DMS53 treated with DMSO at 0.1 percent for 48 hours (cell line): Measurements from ENCODE around the gene EFNA2.

Experiments used
- DNase-seq: peaks from one replicate; lab custom pipeline; 2025; ENCODE audit not compliant: unreplicated experiment; lab: John Stamatoyannopoulos, UW

Gene EFNA2

DNA sequence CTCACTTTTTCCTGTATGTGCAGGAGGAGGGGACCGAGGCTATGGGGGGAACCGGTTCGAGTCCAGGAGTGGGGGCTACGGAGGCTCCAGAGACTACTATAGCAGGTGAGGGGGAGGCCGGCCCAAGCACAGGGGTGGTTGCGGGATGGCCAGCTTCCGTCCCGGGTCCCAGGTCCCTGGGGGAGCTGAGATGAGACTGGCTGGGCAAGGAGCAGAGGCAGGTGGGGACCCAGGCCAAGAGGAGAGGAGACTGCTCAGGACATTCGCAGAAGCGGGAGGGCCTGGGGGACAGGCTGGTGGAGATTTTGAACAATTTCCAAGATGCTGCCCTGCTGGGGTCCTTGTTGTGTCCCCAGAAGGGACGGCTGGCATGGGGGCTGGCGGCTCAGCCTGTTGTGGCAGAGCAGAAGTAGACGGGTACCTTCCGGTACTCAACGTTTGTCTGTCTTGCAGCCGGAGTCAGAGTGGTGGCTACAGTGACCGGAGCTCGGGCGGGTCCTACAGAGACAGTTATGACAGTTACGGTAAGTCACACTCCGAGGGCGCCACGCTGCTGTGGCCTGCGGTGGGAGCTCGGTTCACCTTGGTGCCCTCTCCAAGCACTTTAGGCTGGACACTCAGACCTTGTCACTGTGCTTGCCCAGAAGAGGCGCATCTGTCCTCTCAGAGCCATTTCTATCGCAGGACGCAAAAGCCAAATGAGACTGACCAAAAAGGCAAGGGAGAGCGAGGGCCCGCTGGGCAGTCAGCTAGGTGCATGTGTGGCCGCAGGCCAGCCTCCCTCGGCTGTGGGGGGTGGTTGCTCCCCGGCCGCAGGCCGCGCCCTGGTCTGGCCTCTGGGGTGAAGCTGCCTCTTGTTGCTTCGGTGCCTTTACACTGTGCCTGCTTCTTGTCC is 13.9 kb upstream of the EFNA2 start:
- DNase-seq = no peak

DNA sequence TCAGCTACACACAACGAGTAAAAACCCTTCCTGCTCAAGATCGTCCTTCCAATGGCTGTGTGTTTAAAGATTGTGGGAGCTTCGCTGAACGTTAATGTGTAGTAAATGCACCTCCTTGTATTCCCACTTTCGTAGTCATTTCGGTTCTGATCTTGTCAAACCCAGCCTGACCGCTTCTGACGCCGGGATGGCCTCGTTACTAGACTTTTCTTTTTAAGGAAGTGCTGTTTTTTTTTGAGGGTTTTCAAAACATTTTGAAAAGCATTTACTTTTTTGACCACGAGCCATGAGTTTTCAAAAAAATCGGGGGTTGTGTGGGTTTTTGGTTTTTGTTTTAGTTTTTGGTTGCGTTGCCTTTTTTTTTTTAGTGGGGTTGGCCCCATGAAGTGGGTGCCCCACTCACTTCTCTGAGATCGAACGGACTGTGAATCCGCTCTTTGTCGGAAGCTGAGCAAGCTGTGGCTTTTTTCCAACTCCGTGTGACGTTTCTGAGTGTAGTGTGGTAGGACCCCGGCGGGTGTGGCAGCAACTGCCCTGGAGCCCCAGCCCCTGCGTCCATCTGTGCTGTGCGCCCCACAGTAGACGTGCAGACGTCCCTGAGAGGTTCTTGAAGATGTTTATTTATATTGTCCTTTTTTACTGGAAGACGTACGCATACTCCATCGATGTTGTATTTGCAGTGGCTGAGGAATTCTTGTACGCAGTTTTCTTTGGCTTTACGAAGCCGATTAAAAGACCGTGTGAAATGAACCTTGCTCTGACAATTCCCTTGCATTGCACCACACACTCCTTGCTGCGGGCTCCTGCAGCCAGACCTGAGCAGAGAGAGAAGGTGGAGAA is 13.0 kb upstream of the EFNA2 start:
- DNase-seq = no peak

DNA sequence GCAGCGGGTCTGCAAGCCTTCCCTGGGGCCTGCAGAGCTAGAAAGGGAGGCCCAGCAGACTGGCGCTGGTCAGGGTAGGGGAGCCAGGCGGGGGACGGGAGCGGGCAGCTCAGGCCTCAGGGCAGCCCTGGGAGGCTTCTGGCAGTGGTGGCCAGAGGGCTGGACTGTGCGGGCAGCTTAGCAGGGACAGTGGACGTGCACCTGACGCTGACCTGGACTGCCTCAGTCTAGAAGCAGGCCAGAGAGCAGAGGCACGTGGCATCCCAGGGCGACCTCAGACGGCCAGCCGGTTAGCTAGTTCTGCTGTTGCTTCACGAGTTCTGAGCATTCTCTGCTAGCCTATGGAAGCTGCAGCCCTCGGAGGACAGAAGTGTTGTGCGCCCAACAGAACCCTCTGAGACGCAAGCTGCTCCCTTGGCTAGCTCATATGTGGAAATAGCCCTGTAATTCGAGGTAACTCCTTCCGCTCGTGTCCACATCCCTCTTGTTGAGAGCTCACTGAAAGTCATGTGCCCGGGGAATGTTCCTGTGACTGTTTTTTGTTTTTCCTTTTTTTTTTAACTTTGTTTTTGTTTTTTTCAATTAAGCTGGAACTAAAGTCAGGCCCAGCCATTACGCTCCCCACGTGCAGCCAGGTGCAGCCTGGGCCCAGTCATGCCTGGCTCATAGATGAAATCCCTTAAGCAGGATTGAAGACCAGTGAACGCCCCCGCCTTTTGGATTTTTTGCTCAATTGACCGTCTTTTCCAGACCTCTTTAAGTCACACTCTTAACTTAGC is 12.2 kb upstream of the EFNA2 start:
- DNase-seq = no peak

DNA sequence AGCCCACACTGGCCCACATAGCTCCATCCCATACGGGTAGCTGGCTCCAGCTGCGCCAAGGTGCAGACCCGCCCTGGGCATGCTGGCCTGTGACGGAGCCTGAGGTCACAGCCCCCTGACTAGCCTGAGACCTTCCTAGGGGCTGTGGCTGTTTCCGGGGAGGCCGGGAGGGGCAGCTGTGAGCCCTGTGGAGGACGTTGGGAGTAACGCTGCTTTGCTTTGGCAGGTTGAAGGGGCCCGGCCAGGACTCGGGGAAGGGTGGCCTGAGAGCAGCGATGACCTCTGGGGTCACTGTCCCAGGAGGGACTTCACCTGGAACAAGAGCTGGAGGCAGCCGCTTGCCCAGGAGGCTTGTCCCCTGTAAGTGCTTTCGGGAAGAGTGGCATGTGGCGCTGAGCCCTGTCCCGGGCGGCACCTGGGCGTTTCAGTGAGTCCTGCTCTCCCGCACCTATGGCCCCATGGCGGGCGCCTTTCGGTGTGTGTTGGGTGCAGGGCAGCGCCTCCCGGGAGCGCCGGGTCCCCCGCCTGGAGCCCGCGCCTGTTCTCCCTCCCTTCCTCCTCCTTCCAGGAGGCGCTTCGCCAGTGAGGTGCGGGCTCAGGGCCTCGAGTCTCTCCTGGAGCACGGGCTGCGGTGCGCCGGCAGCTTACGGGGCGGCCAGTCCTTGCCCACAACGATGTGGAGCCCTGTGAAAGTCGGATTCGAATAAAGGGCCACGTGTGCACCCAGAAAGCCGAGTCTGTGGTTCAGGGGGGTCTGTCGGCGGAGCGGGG is 11.4 kb upstream of the EFNA2 start:
- no peak for DNase-seq

DNA sequence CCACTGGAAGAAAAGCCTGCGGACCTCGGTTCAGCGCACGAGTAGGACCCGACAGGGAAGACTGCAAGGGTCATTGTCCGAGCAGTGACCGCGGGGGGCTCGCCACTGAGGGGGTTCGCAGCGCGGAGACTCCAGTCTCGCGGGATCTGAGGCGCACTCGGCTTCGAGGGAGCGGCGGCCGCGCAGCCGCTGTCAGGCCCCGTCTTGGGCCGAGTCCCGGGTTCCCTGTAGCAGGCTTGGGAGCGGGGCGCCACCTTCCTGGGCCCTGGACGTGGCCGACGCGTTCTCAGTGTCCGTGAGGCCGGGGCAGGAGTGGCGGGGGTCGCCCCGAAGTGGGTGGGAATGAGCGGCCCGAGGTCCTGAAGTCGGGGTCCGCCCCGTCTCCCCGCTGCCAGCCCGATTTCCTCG is 10.8 kb upstream of the EFNA2 start:
- DNase-seq = no peak

DNA sequence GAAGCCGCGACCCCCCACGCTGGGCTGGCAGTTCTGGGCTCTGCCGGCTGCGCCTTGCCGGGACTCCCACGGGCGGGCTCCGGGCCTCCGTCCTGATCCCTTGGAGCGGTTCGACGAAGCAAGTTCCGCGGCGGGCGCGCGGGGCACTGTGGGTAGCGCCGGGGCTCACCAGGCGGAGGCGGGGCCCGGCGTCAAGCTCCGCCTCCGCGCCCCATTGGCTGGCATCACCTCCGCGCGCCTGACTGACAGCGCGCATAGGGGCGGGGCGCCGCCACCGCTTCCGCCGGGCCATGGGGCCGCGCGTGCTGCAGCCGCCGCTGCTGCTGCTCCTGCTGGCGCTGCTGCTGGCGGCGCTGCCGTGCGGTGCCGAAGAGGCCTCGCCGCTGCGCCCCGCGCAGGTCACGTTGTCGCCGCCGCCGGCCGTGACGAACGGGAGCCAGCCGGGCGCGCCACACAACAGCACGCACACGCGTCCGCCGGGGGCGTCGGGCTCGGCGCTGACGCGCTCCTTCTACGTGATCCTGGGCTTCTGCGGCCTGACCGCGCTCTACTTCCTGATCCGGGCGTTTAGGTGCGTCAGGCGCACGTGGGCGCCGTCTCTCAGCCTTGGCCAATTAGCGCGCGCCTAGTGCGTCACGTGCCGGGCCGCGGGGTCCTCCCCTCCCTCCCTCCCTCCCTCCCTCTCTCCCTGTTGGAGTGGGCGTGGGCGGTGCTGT is 10.3 kb upstream of the EFNA2 start, which contains the start of gene FAM174C:
Gene FAM174C (plus strand): TSS at position 271 of the 716 bp plus-strand sequence. CDS start 20 bp downstream, at position 291.
- peak; percentile 76 for DNase-seq

DNA sequence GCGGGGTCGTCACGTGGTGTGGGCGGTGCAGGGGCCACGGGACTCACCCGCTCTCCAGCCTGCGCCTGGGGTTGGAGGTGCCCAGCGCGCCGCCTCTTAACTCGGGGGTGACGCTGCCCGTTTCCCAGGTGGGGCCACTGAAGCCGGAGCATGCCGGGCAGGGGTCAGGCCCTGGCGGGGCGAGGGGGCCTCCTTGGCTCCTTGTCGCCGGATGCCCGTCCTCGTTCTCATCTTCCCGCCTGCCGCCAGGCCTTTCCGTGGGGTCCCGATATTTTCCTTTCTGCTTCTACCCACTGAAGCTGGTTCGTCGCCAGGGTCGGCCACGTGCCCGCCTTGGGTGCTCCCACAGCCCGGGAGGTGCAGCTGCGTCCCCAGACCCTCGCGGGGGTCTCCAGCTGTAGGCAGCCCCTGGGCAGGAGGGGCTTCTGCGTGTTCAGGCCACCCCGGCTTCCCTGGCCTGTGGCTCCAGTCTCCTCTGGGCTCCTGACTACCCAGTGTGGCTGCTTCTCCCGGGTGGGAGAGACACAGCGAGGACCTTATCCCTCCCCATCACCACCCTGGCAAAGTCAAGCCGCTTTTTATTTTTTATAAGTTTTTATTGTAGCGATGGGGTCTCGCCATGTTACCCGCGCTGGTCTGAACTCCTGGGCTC is 9.6 kb upstream of the EFNA2 start:
- no peak for DNase-seq

DNA sequence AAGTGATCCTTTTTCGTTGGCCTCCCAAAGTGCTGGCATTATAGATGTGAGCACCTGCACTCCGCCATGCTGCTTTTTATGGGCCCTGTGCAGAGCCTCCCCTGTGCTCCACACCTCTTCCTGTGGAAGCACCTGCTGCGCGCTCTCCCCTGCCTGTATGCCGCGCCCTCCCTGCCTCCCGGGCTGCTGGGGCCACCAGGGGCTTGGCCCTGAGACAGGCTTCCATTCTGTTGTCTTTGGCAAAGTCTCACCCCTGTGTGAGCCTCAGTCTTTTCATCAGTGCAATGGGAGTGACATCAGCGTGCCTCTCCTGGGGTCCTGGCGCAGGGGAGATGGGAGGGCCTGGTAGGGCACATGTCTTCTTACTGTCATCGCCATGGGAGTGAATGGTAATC is 9.0 kb upstream of the EFNA2 start:
- no peak for DNase-seq

DNA sequence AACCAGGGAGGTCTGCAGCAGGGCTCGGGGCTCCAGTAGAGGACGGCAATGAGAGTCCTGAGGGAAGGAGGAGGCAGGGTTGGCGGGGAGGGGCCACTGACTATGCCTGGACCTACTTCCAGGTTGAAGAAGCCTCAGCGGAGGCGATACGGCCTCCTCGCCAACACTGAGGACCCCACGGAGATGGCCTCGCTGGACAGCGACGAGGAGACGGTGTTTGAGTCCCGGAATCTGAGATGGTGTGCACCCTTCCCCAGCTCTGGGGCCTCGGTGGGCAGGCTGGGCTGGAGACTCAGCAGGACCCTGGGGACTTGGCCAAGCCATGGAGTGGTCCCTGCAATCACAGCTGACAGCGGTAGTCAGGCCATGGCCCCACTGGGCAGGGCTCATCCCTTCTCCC is 8.6 kb upstream of the EFNA2 start:
- no peak for DNase-seq

DNA sequence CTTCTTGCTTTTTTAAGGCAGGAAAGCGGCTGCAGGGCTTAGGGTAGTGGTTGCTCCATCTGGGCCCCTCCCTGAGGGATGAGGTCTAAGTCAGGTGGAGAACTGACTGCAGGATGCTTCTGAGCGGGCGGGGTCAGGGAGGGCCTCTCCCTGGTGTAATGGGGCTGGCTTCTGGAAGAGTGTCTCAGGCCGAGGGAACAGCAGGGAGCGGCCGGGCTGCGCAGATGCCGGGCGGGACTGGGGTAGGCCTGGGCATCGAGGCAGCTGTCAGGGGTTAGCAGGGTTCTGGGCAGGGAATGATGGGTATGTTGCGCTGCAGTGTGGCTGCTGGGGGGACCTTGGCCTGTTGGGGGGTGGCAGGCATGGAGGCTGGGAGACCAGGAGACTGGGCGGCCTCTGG is 7.6 kb upstream of the EFNA2 start:
- no peak for DNase-seq

DNA sequence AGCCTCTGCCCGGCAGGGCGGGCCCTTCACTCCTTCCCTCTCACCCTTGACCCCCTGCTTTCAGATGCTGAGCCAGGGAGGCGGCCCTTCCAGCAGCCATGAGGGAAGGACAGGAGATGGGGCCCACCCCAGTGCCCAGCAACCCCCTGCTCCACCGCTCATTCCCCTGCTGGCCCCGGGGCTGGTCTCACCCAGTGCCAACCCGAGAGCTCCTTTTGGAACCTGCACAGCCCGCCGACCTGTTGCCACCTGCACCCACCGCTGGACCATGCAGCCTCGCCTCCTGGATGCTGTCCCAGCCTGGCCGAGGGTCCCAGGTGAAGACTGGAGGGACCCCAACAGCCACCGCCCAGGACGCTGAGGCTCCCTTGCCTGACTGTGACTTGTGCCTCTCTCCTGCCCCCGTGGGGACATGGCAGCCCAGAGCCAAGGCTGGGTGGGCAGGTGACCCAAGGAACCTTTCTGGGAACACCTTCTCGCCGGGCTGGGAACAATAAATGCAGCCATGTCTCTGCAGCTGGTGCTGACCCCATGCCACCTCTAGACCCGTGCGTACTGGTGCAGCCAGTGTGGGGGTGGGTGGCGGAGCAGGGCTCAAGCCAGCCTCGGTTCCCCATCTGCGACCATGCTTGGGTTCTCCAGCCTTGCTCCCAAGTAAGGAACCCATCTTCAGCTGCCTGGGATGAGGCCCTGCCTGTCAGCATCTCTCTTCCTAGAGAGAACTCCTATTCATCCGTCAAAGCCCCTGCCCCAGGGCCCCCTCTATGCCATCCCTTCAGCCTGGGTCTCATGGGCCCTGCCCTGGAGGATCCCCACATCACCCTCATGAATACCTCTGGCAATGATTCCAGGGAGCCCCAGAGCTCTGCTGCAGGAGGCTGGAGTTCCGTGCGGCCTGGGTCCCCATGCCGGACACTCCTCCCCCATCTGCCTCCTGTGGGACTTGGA is 6.7 kb upstream of the EFNA2 start:
- no peak for DNase-seq

DNA sequence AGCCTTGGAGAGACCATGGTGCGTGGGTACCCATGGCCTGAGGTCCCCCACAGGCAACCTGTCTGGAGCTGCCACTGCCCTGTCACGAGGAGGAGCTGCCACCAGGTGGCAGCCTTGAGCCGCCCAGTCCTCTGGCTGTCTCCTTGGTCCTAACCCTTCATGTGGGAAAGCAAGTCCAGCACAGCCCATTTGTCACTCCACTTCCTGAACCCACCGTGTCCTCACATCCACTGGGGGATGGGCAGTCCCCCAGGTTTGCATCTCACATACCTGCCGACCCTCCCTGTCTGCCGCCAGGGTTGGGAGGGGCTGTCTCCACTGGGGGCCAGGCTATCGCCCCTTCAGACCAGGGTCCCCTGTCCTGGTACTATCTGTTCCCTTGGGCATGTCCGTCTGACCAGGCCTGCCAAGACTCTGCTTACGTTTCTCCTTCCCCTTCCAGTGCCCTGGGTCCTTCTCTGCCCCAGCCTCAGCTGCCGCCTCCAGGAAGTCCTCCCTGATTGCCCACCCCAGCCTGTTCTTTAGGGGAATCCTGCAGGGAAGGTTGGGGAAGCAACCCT is 5.8 kb upstream of the EFNA2 start:
- peak; percentile 48 for DNase-seq

DNA sequence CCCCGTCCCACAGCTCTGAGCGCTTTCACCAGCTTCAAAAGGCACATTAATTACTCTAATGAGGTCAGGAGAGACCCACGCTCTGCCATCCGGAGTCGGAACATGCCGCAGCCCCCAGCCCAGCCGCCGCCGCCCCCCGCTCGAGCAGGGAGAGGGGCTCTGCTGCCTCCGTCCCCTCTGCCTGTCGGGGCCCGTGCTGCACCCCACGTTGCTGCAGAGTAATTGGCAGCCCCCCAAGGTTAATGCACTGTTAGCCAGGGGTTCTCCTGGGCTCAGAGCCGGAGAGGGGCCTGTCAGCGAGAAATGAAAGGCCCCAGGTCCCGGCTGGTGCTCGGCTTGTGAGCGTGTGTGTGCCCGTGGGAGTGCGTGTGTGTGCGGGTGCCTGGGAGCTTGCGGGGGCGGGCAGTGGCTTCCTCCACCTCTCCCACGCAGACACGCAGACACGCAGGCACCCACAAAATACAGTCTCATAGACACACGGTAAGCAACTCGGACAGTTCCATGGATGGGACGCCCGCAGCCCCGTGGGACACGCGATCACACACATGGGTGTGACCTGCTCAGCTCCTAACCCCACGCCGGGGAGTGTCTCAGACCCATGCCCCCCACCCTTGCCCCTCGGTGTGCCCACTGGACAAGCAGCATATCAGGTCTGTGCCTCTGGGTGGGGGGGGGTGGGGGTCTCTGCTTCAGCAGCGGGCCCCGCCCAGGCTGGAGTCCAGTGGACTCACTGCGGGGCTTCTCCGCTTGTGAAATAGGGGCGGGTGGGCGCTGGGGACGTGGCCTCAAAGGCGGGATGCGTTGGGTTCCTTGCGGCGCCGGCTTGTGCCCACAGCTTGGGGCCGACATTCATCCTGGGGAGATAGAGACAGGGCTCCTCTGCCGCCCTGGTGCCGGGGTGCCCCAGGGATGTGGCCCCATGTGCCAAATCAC is 4.8 kb upstream of the EFNA2 start:
- DNase-seq = no peak

DNA sequence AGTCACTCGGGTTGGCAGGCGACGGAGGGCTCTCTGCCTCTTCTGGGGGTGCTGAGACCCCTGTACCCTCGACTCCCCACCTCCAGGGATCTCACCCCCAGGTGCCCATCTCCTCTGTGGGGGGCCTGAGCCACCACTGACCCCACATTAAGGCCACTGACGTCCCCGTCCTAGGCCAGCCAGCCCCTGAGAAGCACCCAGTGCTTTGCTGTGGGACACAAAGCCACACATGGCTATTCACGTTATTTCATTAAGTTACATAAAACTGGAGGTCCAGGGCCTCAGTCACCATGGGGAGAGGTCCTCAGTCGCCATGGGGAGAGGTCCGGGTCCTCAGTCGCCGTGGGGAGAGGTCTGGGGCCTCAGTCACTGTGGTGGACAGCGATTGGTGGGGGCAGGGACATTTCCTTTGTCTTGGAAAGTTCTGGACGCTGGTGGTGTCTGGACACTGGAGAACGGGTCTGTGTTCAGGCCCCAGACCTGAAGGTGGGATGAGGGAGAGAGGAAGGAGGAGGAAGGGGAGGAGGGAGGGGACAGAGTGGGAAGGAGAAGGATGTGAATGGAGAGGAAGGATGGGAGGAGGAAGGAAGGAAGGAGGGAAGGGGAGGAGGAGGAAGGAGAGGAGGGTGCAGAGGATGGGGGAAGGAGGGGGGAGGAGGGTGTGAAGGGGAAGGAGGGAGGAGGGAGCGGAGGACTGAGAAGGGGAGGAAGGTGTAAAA is 3.9 kb upstream of the EFNA2 start:
- no peak for DNase-seq

DNA sequence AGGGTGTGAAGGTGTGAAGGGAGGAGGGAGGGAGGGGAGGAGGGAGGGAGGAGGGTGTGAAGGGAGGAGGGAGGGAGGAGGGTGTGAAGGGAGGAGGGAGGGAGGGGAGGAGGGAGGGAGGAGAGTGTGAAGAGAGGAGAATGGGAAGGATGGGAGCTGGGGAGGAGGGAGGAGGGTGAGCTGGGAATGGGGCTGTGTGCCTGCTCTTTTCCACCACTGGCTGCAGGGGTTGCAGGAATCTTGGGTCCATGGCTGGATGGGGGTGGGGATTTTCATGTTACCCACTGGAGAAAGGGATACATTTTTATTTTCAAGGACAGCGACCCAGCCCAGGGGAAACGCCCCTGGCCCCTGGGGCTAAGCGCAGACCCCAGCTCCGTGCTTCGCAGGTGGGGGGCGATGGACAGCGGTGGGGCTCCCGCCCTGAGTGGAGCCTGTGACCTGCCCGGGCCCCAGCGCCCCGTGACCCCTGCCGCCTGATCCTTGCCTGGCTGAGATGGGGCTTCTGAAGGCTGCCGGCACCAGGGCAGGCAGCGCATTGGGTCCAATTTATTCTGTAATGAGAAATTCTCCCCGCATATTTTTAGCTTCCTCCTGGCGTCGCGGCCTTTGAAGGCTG is 3.0 kb upstream of the EFNA2 start:
- DNase-seq = no peak
